SK-N-SH treated with all-trans-retinoic acid at 6 μM for 48 hours (cell line): Measurements from ENCODE around the gene NDUFA13.
A peak's percentile ranks its signal among the peaks of the same experiment; 100 is the strongest.

Source experiments
- ATAC-seq: fragments of 200-7000 bp; cut with Tn5 transposase; 3 replicates; pipeline ENCODE4 v1.9.1; 2020; ENCODE audit warnings: mild to moderate bottlenecking, moderate library complexity
- ARNTL ChIP-seq: fragments of 450-650 bp; formaldehyde crosslinking; IDR thresholded peaks from 2 replicates; pipeline ENCODE4 v1.5.0; 2020; ENCODE audit warnings: low read depth, mild to moderate bottlenecking, moderate library complexity, borderline replicate concordance
- BACH2 ChIP-seq: fragments of 250-450 bp; sonication (Bioruptor Pico); IDR thresholded peaks from 2 replicates; pipeline ENCODE4 v1.9.0; 2021; ENCODE audit warnings: mild to moderate bottlenecking, borderline replicate concordance
- CSDC2 ChIP-seq: fragments of 250-450 bp; sonication (Bioruptor Pico); IDR thresholded peaks from 2 replicates; pipeline ENCODE4 v1.5.0; 2020; ENCODE audit warnings: mild to moderate bottlenecking, moderate library complexity
- ESRRG ChIP-seq: fragments of 250-450 bp; sonication (Bioruptor Pico); IDR thresholded peaks from 2 replicates; pipeline ENCODE4 v1.6.1; 2021; ENCODE audit warnings: mild to moderate bottlenecking
- GLIS3 ChIP-seq: fragments of 250-450 bp; sonication (Bioruptor Pico); IDR thresholded peaks from 2 replicates; pipeline ENCODE4 v1.5.0; 2020; ENCODE audit warnings: mild to moderate bottlenecking, moderate library complexity
- OSR1 ChIP-seq: fragments of 250-450 bp; sonication (Bioruptor Pico); IDR thresholded peaks from 2 replicates; pipeline ENCODE4 v1.8.0; 2022; ENCODE audit warnings: moderate library complexity, mild to moderate bottlenecking, inconsistent platforms
- PPARA ChIP-seq: fragments of 250-450 bp; sonication (Bioruptor Pico); IDR thresholded peaks from 2 replicates; pipeline ENCODE4 v1.5.0; 2020; ENCODE audit warnings: mild to moderate bottlenecking, borderline replicate concordance
- RARB ChIP-seq: fragments of 250-450 bp; sonication (Bioruptor Pico); IDR thresholded peaks from 2 replicates; pipeline ENCODE4 v1.8.0; 2021; ENCODE audit warnings: mild to moderate bottlenecking, moderate library complexity
- SNAI2 ChIP-seq: fragments of 250-450 bp; sonication (Bioruptor Pico); IDR thresholded peaks from 2 replicates; pipeline ENCODE4 v1.5.0; 2020; ENCODE audit warnings: mild to moderate bottlenecking, moderate library complexity
- TCF4 ChIP-seq: fragments of 250-450 bp; sonication (Bioruptor Pico); IDR thresholded peaks from 2 replicates; pipeline ENCODE4 v1.8.0; 2021; ENCODE audit warnings: mild to moderate bottlenecking, moderate library complexity, borderline replicate concordance
- TOX ChIP-seq: fragments of 250-450 bp; sonication (Bioruptor Pico); IDR thresholded peaks from 2 replicates; pipeline ENCODE4 v1.8.0; 2021; ENCODE audit warnings: mild to moderate bottlenecking, moderate library complexity, borderline replicate concordance
- ZC3H10 ChIP-seq: fragments of 250-450 bp; sonication (Bioruptor Pico); IDR thresholded peaks from 2 replicates; pipeline ENCODE4 v1.5.1; 2021; ENCODE audit warnings: mild to moderate bottlenecking, moderate library complexity
- ZFP3 ChIP-seq: fragments of 250-450 bp; sonication (Bioruptor Pico); IDR thresholded peaks from 2 replicates; pipeline ENCODE4 v1.5.0; 2020; ENCODE audit warnings: mild to moderate bottlenecking, moderate library complexity
- ZNF565 ChIP-seq: fragments of 450-650 bp; formaldehyde crosslinking; conservative IDR thresholded peaks from 2 replicates; pipeline ENCODE4 v1.5.0; 2020; ENCODE audit warnings: low read depth, mild to moderate bottlenecking, moderate library complexity
- ZNF70 ChIP-seq: fragments of 450-650 bp; formaldehyde crosslinking; IDR thresholded peaks from 2 replicates; pipeline ENCODE4 v1.5.0; 2020; ENCODE audit warnings: mild to moderate bottlenecking, moderate library complexity
- ZNF8 ChIP-seq: fragments of 450-650 bp; formaldehyde crosslinking; IDR thresholded peaks from 2 replicates; pipeline ENCODE4 v1.5.0; 2020; ENCODE audit warnings: mild to moderate bottlenecking, moderate library complexity
- TF ChIP-seq, protein P1 (sequence below): fragments of 250-450 bp; sonication (Bioruptor Pico); IDR thresholded peaks from 2 replicates; pipeline ENCODE4 v1.5.0; 2020; ENCODE audit warnings: mild to moderate bottlenecking, moderate library complexity
- TF ChIP-seq, protein P2 (sequence below): fragments of 250-450 bp; sonication (Bioruptor Pico); IDR thresholded peaks from 2 replicates; pipeline ENCODE4 v1.5.1; 2020; ENCODE audit warnings: low read depth, mild to moderate bottlenecking, moderate library complexity
- TF ChIP-seq, protein P3 (sequence below): fragments of 250-450 bp; sonication (Bioruptor Pico); IDR thresholded peaks from 2 replicates; pipeline ENCODE4 v1.5.1; 2021; ENCODE audit warnings: mild to moderate bottlenecking, moderate library complexity
- TF ChIP-seq, protein P4 (sequence below): fragments of 250-450 bp; sonication (Bioruptor Pico); IDR thresholded peaks from 2 replicates; pipeline ENCODE4 v1.8.0; 2021; ENCODE audit warnings: low read depth, mild to moderate bottlenecking, moderate library complexity, borderline replicate concordance
- TF ChIP-seq, protein P5 (sequence below): fragments of 250-450 bp; sonication (Bioruptor Pico); IDR thresholded peaks from 2 replicates; pipeline ENCODE4 v1.8.0; 2020; ENCODE audit warnings: mild to moderate bottlenecking, moderate library complexity, borderline replicate concordance

Gene NDUFA13

DNA sequence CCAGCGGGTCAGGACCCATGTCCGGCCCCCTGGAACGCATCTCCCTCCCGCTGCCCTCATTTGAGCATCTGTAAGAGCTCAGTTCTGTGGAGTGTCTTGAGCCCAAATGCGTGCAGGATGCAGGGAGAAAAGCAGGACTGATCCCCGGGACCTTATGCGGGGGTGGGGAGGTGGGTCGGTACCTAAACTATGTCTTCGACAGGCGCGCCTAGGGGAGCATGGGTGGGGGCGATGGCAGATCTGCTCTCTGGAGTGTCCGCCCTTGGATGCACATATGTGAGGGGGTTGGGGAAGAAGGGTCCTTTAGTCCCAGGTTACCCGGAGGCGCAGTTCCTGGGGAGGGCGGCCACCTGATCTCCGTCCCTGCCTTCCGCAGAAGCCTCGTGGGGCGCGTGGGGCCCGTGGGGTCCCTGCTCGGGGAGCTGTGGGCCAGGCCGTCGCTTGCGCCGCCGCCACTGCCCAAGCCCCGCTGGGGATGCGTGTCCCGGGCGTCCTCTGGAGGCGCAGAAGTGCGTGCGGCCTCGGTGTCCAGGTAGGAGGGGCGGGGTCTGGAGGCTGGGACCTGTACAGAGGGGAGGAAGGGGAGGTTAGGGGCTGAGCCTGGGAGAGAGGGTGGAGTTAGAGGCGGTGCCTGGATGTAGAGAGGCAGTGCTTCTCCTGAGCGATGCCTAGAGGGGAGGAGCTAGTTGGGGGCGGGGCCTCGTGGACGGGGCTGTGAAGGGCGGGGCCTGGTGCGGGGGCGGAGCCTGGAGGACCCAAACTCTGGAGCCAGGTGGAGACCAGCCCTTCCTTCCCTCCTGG lies 24.9 kb downstream of the NDUFA13 start:
- TF ChIP-seq OSR1 (CRISPR knock-in tag) (no peak), CSDC2 (CRISPR knock-in tag) (no peak), ZFP3 (no peak), GLIS3 (CRISPR knock-in tag) (no peak), ZNF70 (CRISPR knock-in tag) (no peak), ZNF8 (CRISPR knock-in tag) (no peak), ARNTL (no peak), ZNF565 (CRISPR knock-in tag) (no peak), BACH2 (CRISPR knock-in tag) (no peak), SNAI2 (no peak)
- TF ChIP-seq, protein P1, sequence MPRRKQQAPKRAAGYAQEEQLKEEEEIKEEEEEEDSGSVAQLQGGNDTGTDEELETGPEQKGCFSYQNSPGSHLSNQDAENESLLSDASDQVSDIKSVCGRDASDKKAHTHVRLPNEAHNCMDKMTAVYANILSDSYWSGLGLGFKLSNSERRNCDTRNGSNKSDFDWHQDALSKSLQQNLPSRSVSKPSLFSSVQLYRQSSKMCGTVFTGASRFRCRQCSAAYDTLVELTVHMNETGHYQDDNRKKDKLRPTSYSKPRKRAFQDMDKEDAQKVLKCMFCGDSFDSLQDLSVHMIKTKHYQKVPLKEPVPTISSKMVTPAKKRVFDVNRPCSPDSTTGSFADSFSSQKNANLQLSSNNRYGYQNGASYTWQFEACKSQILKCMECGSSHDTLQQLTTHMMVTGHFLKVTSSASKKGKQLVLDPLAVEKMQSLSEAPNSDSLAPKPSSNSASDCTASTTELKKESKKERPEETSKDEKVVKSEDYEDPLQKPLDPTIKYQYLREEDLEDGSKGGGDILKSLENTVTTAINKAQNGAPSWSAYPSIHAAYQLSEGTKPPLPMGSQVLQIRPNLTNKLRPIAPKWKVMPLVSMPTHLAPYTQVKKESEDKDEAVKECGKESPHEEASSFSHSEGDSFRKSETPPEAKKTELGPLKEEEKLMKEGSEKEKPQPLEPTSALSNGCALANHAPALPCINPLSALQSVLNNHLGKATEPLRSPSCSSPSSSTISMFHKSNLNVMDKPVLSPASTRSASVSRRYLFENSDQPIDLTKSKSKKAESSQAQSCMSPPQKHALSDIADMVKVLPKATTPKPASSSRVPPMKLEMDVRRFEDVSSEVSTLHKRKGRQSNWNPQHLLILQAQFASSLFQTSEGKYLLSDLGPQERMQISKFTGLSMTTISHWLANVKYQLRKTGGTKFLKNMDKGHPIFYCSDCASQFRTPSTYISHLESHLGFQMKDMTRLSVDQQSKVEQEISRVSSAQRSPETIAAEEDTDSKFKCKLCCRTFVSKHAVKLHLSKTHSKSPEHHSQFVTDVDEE (CRISPR knock-in tag), result no peak
- TF ChIP-seq, all 23 proteins: peak for 0
- ATAC-seq, result peak; percentile 80

DNA sequence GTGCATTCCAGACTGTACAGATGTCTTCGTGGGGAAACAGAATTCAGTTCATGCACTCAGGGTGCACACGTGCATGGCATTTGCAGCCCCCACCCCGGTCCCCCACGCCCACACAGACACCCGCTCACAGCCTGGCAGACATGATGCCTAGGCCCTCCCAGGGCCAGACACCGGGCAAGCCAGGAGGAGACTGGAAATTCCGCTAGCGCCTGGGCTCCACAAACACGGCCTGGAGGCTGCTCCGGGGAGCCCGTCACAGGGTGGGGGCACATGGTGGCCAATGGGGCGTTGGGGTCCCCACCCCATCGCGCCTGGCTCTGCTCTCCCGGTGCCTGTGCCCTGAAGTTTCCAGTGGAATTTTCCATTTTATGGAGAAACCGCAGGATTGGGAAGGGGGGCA lies 25.6 kb downstream of the NDUFA13 start:
- no peak for ATAC-seq
- TF ChIP-seq ZNF8 (CRISPR knock-in tag), result no peak
- TF ChIP-seq BACH2 (CRISPR knock-in tag), result no peak
- TF ChIP-seq RARB (CRISPR knock-in tag), result no peak
- TF ChIP-seq, protein P2, sequence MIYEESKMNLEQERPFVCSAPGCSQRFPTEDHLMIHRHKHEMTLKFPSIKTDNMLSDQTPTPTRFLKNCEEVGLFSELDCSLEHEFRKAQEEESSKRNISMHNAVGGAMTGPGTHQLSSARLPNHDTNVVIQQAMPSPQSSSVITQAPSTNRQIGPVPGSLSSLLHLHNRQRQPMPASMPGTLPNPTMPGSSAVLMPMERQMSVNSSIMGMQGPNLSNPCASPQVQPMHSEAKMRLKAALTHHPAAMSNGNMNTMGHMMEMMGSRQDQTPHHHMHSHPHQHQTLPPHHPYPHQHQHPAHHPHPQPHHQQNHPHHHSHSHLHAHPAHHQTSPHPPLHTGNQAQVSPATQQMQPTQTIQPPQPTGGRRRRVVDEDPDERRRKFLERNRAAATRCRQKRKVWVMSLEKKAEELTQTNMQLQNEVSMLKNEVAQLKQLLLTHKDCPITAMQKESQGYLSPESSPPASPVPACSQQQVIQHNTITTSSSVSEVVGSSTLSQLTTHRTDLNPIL (CRISPR knock-in tag), result no peak
- TF ChIP-seq OSR1 (CRISPR knock-in tag), result no peak

DNA sequence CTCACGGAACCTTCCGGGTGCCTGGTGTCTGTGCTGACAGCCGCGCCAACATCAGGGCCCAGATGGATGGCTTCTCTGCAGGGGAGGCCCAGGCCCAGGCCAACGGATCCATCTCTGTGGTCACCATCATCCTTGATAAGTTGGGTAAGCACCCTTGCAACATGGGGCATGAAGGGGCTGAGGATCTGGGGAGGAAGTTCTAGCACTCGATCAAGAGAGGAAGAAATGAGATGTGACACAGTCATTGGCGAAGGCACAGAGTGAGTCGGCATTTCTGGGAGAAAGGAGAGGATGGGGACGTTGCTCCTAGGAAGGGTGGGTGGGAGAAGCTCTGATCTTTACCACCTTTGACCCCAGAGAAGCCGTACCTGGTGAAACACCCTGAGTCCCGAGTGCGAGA lies 26.5 kb downstream of the NDUFA13 start:
- TF ChIP-seq SNAI2 (no peak), TCF4 (CRISPR knock-in tag) (no peak), ZC3H10 (CRISPR knock-in tag) (no peak), ZFP3 (no peak), RARB (CRISPR knock-in tag) (no peak), BACH2 (CRISPR knock-in tag) (no peak)
- no peak for ATAC-seq

DNA sequence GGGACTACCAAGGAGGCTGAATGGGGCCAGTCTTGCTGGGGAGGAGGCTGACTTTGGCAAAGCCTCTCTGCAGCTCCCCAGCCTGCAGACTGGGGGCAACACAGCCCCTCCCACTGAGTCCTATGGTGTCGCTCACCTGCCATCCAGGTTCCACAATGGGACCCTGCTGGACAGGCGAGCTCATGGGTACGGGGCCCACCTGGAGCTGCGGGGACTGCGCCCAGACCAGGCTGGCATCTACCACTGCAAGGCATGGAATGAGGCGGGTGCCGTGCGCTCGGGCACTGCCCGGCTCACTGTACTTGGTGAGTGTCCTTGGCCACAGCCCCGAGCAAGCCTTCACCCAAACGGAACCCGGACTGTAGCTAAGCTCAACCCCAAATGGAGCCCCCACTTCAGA lies 27.1 kb downstream of the NDUFA13 start:
- TF ChIP-seq, protein P3, sequence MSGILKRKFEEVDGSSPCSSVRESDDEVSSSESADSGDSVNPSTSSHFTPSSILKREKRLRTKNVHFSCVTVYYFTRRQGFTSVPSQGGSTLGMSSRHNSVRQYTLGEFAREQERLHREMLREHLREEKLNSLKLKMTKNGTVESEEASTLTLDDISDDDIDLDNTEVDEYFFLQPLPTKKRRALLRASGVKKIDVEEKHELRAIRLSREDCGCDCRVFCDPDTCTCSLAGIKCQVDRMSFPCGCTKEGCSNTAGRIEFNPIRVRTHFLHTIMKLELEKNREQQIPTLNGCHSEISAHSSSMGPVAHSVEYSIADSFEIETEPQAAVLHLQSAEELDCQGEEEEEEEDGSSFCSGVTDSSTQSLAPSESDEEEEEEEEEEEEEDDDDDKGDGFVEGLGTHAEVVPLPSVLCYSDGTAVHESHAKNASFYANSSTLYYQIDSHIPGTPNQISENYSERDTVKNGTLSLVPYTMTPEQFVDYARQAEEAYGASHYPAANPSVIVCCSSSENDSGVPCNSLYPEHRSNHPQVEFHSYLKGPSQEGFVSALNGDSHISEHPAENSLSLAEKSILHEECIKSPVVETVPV, result no peak
- TF ChIP-seq, protein P1 (CRISPR knock-in tag), result no peak
- TF ChIP-seq RARB (CRISPR knock-in tag) (no peak), CSDC2 (CRISPR knock-in tag) (no peak), SNAI2 (no peak), ZNF8 (CRISPR knock-in tag) (no peak), ZNF70 (CRISPR knock-in tag) (no peak), TOX (CRISPR knock-in tag) (no peak), GLIS3 (CRISPR knock-in tag) (no peak), PPARA (CRISPR knock-in tag) (no peak), ESRRG (no peak), ZFP3 (no peak)
- TF ChIP-seq, protein P4, sequence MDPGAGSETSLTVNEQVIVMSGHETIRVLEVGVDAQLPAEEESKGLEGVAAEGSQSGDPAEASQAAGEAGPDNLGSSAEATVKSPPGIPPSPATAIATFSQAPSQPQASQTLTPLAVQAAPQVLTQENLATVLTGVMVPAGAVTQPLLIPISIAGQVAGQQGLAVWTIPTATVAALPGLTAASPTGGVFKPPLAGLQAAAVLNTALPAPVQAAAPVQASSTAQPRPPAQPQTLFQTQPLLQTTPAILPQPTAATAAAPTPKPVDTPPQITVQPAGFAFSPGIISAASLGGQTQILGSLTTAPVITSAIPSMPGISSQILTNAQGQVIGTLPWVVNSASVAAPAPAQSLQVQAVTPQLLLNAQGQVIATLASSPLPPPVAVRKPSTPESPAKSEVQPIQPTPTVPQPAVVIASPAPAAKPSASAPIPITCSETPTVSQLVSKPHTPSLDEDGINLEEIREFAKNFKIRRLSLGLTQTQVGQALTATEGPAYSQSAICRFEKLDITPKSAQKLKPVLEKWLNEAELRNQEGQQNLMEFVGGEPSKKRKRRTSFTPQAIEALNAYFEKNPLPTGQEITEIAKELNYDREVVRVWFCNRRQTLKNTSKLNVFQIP, result no peak
- TF ChIP-seq, protein P5, sequence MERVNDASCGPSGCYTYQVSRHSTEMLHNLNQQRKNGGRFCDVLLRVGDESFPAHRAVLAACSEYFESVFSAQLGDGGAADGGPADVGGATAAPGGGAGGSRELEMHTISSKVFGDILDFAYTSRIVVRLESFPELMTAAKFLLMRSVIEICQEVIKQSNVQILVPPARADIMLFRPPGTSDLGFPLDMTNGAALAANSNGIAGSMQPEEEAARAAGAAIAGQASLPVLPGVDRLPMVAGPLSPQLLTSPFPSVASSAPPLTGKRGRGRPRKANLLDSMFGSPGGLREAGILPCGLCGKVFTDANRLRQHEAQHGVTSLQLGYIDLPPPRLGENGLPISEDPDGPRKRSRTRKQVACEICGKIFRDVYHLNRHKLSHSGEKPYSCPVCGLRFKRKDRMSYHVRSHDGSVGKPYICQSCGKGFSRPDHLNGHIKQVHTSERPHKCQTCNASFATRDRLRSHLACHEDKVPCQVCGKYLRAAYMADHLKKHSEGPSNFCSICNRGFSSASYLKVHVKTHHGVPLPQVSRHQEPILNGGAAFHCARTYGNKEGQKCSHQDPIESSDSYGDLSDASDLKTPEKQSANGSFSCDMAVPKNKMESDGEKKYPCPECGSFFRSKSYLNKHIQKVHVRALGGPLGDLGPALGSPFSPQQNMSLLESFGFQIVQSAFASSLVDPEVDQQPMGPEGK (CRISPR knock-in tag), result no peak
- TF ChIP-seq, all 23 proteins: peak for 0
- no peak for ATAC-seq
